Mesothelial cell of epicardium (in vitro differentiated cells): ENCODE results near the gene MINDY4B. TPM values are rescaled to one million over a fixed set of nuclear protein-coding genes. Genes with fewer than 3 reads are reported as not detected.

Experiments
- DNase-seq, 2 experiments: peaks; one replicate each; pipeline ENCODE4 v3.0.0; 2021; ENCODE audit warnings: low spot score in 2 of 2; ENCODE audit not compliant: unreplicated experiment in 2 of 2
- H3K27ac Mint-ChIP-seq: 2 replicates; pipeline ENCODE4 v1.8.0; 2021; ENCODE audit warnings: mixed read lengths
- H3K27me3 Mint-ChIP-seq: 2 replicates; pipeline ENCODE4 v1.8.0; 2021; ENCODE audit warnings: low read depth, mixed read lengths
- H3K36me3 Mint-ChIP-seq: 2 replicates; pipeline ENCODE4 v1.8.0; 2021; ENCODE audit warnings: mixed read lengths
- H3K4me1 Mint-ChIP-seq: 2 replicates; pipeline ENCODE4 v1.8.0; 2021; ENCODE audit warnings: mixed read lengths
- H3K4me3 Mint-ChIP-seq: 2 replicates; pipeline ENCODE4 v1.8.0; 2021; ENCODE audit warnings: mild to moderate bottlenecking, moderate library complexity, mixed read lengths
- H3K9me3 Mint-ChIP-seq: 2 replicates; pipeline ENCODE4 v1.8.0; 2021; ENCODE audit warnings: mixed read lengths
- total RNA-seq: library from RNA; stranded (reverse); gene quantifications from 3 replicates; pipeline ENCODE4 v1.2.1, GENCODE V29; 2021
- TF ChIP-seq, protein P1 (sequence below): fragments of 200-600 bp; sonication (generic); IDR thresholded peaks from one replicate; pipeline ENCODE4 v1.5.0; 2021; ENCODE audit warnings: antibody characterized with exemption; ENCODE audit not compliant: unreplicated experiment

MINDY4B gene
- total RNA-seq, 1 donor from 2014 or later = not detected

DNA sequence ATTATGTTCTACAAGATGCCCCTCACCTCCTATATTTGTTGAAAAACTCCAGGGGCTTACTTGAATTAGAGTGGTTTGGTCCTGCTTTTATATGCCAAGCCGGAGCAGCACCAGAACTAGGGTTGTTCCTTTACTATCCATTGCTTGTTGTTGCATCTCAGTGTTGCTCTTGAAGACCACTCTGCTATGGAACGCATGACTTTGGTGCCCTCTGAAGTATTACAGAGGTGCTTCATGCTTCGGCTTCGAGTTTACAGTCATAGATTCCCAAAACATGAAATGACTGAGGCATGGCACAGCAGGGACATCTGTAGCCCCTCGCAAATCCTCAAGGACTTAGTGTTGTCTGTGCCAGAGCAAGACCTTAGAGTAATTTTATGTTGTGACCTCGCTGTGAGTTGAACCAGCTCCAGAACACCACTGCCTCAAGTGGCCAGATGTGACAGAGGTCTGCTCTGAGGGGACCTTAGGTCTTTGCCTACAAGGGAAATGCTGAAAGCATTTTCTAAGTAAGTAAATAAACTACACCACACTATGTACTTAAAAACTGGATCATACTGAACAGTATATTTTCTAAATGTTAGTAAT lies 75.1 kb downstream of the MINDY4B start:
- TF ChIP-seq, protein P1, sequence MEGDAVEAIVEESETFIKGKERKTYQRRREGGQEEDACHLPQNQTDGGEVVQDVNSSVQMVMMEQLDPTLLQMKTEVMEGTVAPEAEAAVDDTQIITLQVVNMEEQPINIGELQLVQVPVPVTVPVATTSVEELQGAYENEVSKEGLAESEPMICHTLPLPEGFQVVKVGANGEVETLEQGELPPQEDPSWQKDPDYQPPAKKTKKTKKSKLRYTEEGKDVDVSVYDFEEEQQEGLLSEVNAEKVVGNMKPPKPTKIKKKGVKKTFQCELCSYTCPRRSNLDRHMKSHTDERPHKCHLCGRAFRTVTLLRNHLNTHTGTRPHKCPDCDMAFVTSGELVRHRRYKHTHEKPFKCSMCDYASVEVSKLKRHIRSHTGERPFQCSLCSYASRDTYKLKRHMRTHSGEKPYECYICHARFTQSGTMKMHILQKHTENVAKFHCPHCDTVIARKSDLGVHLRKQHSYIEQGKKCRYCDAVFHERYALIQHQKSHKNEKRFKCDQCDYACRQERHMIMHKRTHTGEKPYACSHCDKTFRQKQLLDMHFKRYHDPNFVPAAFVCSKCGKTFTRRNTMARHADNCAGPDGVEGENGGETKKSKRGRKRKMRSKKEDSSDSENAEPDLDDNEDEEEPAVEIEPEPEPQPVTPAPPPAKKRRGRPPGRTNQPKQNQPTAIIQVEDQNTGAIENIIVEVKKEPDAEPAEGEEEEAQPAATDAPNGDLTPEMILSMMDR = no peak
- H3K36me3 Mint-ChIP-seq = no peaks in the 10 kb centered on the region
- H3K4me1 Mint-ChIP-seq = peaks cover 8% of the 10 kb centered on the region
- no peak overlapping the region for H3K27ac Mint-ChIP-seq
- H3K9me3 Mint-ChIP-seq = peaks cover 2% of the 10 kb centered on the region
- no peaks in the 10 kb centered on the region for H3K27me3 Mint-ChIP-seq
- no peak for DNase-seq
- H3K4me3 Mint-ChIP-seq = no peak overlapping the region

DNA sequence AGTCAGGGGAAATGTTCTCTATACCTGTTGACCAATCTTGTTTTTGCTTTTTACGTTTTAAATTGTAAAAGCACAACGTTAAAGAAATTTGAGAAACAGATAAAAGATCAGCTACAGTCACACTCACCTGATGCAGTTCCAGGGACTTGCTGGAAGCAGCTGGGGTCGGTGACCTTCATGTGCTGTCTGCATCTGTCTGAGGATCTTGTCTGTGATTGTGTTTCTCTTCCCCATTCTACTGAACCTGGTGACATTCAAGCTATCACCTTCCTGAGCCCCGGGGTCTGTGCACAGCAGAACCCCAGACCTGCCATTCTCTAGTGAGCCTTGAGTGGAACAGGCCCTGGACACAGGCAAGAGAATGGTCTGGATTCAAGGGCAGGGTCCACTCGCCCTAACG lies 75.8 kb downstream of the MINDY4B start:
- Mint-ChIP-seq H3K36me3 (no peaks in the 10 kb centered on the region), H3K4me3 (no peak overlapping the region), H3K27ac (no peak overlapping the region), H3K4me1 (peaks cover 8% of the 10 kb centered on the region), H3K27me3 (no peaks in the 10 kb centered on the region), H3K9me3 (no peaks in the 10 kb centered on the region)
- TF ChIP-seq, protein P1 = no peak
- no peak for DNase-seq

DNA sequence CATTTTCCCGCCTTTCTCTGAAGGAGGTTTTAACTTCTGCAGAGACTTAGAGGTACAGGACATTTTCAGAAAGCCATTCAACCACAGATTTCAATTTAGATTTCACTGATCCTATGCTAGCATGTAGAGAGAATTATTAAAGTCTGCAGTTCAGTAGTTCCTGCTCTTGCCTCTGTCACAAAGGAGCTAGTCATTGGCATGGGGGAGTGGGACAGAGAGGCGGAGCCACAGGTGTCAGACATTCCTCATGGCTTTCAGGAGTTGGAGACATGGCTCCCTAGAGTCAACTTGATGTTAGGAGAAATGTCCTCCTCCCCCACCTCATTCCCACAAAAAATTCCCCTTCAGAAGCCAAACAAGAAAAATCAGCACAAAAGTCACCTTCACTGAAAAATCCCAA lies 76.2 kb downstream of the MINDY4B start:
- TF ChIP-seq, protein P1 = no peak
- Mint-ChIP-seq H3K27ac (no peak overlapping the region), H3K27me3 (no peaks in the 10 kb centered on the region), H3K4me3 (no peak overlapping the region), H3K4me1 (peaks cover 8% of the 10 kb centered on the region), H3K9me3 (no peaks in the 10 kb centered on the region), H3K36me3 (no peaks in the 10 kb centered on the region)
- DNase-seq = no peak

DNA sequence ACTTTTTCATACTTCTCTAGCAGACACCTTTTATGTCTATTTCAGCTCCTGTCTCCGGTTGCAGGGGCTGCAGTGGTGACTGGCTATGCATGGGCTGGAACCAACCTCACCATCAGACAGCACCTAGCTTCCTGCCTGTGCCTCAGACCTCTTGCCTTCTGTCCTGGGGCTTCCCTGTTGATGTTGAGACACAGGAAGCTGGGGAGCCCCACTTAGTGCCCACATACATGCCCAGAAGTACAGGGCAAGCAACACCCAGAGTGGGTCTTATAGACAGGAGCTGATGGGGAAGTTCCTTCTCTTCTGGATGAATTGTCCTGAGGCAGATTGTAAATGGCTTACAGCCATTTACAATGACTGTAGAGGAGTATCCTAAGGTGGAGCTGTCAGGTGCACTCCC lies 77.0 kb downstream of the MINDY4B start:
- DNase-seq = no peak
- H3K9me3 Mint-ChIP-seq = no peaks in the 10 kb centered on the region
- no peak overlapping the region for H3K4me3 Mint-ChIP-seq
- TF ChIP-seq, protein P1 = no peak
- H3K4me1 Mint-ChIP-seq = peaks cover 8% of the 10 kb centered on the region
- no peak overlapping the region for H3K27ac Mint-ChIP-seq
- no peaks in the 10 kb centered on the region for H3K27me3 Mint-ChIP-seq
- H3K36me3 Mint-ChIP-seq = no peaks in the 10 kb centered on the region

DNA sequence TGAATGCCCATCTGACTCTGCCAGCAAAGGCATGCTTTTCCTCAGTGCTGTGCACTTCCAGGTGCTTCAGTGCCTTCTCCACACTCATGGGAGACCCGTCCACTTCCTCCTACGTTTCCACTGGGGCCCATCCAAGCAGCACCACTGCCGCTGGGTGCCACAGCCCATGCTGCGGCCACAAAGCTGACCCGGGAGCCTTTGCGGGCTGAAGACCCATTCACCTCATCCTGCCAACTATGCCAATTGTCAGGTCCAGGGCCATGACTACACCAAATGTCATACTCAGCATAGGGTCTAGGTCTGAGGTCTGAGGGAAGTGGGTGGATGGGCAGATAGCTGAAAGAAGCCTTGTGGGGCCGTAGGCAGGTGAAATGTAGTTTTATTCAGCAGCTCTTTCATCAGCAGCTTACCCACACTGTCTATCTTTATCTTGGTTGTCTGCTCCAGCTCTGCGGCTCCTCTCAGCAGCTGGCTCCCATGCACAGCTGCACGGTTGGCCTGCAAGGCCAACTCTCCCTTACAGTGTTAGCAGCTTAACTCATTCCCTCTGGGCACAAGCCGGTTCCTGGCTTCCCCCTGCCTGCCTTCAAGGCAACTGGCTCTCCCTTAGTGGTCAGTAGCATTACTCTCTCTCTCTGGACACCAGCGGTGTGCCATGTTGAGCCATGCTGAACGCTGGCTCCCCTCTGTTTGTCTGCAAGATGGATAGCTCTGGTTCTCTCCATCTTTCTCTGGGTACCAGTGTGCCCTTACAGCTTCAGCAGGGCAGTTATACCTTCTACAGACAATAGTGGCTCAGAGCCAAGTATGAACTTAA lies 78.6 kb downstream of the MINDY4B start:
- no peaks in the 10 kb centered on the region for H3K27me3 Mint-ChIP-seq
- no peak overlapping the region for H3K27ac Mint-ChIP-seq
- H3K4me1 Mint-ChIP-seq = peaks cover 8% of the 10 kb centered on the region
- DNase-seq = no peak
- no peaks in the 10 kb centered on the region for H3K36me3 Mint-ChIP-seq
- no peaks in the 10 kb centered on the region for H3K9me3 Mint-ChIP-seq
- TF ChIP-seq, protein P1 = no peak
- H3K4me3 Mint-ChIP-seq = no peak overlapping the region
